ENCODE results near the gene ZNF554.

Gene ZNF554

DNA sequence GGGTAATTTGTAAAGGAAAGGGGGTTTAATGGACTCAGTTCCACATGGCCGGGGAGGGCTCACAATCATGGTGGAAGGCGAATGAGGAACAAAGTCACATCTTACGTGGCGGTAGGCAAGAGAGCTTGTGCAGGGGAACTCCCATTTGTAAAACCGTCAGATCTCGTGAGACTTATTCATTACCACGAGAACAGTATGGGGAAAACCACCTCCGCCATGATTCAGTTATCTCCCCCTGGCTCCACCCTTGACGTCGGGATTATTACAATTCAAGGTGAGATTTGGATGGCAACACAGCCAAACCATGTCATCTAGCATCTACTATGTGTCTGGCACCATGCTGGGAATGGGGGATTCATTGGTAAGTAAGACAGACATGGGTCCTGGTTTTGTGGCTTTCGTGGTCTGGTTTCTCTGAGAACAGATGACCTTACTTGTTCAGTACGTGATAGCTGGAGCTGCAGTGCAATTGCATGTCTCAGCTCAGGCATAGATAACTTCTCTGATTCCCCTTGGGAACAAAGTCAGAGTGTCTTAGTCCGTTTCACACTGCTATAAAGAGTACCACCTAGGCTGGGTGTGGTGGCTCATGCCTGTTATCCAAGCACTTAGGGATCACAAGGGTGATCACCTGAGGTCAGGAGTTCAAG is 8.3 kb downstream of the ZNF554 start:
- DNase-seq (ENCODE audit: low spot score): no peak

GRCh38 chr19:2834294-2834871 is 14.7 kb downstream of the ZNF554 start:
- DNase-seq (ENCODE audit: low spot score): no peak

- DNase-seq (ENCODE audit: low spot score): no peak
These were observed 17.8 kb downstream of the ZNF554 start for GRCh38 chr19:2837430-2837829.

DNA sequence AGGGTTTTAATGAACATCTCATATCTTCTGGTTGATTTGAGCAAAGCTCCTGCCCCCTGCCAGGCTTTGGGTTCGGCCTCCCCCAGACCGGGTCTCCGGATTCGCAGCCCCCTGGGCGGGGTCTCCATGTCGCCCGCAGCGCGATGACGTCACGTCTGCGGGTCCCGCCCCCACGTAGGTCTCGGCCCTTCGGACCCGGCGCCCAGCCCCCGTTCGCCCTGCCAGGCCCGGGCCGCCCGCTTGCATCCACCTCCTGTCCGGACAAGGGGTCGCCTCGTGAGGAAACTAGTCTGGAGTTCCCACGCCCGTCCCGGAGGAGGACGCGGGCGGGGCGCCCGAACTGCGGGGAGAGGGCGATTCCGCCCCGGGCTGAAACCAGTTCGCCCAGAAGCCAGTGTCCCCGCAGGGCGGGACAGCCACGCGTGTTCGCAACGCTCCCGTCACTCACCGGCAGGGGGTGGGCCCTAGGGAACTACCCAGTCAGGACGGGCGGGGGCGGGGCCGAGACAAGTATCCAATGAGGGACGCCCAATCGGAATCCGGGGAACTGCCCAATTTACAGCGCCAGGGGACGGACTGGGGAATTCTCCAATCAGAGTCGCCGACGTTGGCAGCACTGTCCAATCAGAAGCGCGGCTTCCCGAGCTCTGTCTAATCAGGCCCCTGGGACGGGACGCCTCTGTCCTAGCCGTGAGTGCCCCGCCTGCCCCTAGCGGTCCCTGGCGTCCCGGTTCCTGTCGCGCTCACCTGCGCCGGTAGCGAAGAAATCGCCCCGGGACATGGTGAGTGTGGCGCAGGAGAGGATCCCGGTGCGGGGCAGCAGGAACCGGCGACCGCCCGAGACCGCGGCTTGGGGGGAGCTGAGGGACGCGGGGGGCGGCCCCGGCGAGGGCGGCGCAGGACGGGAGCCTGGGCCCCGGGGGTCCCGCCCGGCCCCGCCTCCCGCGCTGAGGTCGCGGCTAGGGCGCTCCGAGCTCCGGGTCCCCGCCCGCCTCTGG is 21.4 kb downstream of the ZNF554 start, which contains the start of gene ZNF555:
Gene ZNF555, plus strand, starts transcription at position 682 of the 998 bp plus-strand sequence. Its CDS starts 98 bp downstream, at position 780.
- DNase-seq (ENCODE audit: low spot score): peak; percentile 99

- DNase-seq (ENCODE audit: low spot score): no peak
These were observed 22.3 kb downstream of the ZNF554 start for GRCh38 chr19:2841855-2842574.

GRCh38 chr19:2845107-2845506 is 25.4 kb downstream of the ZNF554 start:
- DNase-seq (ENCODE audit: low spot score): no peak

- no peak for DNase-seq (ENCODE audit: low spot score)
These were observed 26.7 kb downstream of the ZNF554 start for GRCh38 chr19:2846180-2846894.

DNA sequence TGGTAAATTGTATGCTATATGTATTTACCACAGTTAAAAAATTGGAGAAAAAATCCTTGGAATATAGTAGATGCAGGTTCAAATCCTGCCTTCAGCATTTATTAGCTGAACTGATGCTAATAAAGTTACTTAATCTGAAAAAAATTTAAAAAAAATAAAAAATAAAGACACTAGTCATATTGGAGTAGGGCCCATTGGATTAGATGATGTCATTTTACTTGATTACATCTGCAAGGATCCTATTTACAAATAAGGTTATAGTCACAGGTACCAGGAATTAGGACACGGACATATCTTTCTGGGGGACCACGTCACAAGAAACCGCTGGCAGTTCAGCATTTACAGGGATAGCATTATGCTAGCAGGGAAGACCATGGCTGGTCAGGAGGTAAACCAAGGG is 27.8 kb downstream of the ZNF554 start:
- DNase-seq (ENCODE audit: low spot score): no peak

GRCh38 chr19:2848616-2849015 is 28.9 kb downstream of the ZNF554 start:
- DNase-seq (ENCODE audit: low spot score): no peak

GRCh38 chr19:2850256-2850925 is 30.7 kb downstream of the ZNF554 start:
- DNase-seq (ENCODE audit: low spot score): no peak

DNA sequence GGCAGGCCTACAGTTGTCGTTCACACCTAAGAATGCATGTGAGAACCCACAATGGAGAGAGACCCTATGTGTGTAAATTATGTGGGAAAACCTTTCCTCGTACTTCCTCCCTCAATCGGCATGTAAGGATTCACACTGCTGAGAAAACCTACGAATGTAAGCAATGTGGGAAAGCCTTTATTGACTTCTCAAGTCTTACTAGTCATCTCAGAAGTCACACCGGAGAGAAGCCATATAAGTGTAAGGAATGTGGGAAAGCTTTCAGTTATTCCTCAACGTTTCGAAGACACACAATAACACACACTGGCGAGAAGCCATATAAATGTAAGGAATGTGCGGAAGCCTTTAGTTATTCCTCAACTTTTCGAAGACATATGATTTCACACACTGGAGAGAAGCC is 32.9 kb downstream of the ZNF554 start:
- DNase-seq (ENCODE audit: low spot score): no peak

DNA sequence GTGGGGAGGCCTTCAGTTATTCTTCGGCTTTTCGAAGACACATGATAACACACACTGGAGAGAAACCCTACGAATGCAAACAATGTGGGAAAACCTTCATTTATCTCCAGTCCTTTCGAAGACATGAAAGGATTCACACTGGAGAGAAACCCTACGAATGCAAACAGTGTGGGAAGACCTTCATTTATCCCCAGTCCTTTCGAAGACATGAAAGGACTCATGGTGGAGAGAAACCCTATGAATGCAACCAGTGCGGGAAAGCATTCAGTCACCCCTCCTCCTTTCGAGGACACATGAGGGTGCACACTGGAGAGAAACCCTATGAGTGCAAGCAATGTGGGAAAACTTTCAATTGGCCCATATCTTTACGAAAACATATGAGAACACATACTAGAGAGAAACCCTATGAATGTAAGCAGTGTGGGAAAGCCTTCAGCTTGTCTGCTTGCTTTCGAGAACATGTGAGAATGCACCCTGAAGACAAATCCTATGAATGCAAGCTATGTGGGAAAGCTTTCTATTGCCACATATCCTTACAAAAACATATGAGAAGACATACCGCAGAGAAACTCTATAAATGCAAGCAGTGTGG is 33.4 kb downstream of the ZNF554 start:
- DNase-seq (ENCODE audit: low spot score): no peak

DNA sequence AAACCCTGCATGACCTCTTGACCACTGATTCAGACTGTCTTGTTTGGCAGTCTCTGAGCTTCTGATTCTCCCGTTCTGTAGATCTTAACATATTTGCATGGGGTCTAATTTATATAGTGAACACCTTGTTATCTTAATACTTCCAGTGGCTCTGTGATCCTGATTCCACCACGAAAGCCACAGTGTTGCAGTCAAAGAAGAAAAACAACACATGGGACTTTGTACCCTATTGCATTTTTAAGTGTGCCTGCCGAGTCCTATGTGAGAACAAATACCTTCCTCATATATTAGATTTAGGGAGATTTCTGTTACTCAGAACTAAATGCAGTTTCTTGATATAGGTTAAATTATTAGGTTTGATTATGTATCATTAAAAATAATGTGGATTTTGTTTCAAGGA is 35.2 kb downstream of the ZNF554 start:
- DNase-seq (ENCODE audit: low spot score): no peak

DNA sequence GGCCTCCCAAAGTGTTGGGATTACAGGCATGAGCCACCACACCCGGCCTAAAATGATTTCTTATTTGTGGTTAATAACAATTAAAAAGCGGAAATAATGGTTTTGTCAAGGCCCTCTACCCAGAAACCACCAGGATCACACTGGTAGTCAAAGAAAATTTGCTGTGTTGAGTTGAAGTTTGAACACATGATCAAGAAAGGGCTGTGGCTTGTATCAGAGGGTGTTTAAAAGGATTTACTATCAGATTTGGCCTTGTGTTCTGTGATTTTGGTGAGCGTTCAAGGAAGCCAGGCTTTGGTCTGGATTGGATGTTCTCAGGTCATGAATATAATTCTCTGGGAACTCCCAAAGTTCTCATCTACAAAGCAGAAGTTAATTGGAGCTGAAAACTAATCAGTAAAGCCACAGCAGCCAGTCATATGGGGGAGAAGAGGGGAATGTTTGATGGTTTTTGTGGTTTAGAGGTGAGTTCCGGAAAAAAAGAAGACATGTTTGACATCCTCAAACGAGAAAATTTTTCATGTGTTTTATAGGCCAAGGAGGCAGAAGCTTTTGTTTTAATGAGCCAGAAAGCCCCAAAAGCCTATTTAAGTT is 36.9 kb downstream of the ZNF554 start:
- DNase-seq (ENCODE audit: low spot score): no peak

DNA sequence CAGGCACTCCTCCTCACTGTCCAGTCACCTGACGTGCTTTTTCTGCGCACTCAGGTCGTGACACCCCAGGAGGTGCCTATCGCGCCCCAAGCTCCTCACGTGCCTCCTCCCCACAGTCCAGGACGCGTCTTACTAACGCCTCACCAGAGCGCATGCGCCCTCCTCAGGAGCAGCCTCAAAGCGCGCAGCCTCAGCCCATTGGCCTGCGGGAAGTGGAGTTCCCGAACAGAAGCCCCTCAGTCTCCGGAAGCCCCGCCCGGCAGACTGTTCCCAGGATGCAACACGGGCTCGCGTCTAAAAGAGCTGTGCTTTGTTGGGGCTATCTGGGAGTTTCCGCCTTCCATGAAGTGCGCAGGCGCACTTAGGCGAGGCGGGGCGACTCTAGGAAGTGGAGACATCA is 39.2 kb downstream of the ZNF554 start:
- DNase-seq (ENCODE audit: low spot score): no peak

DNA sequence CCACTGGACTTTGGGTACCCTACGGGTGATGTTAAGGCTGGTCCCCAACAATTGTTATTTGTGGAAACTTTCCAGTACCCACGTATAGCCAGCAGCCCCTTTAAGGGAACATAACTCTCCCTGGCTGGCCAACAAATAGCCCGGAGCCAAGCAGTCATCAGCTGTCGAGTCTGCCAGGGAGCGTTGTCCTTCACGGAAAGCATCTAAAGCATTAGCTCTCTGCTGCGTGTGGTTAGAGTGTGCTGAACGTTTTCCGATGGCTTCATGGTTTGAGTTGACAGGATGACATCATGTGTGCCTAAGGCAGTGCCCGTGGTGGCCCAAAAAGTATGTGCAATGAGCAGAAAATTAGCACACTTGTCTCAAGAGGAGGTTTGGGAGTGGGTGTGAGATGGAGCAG is 44.1 kb downstream of the ZNF554 start:
- no peak for DNase-seq (ENCODE audit: low spot score)

DNA sequence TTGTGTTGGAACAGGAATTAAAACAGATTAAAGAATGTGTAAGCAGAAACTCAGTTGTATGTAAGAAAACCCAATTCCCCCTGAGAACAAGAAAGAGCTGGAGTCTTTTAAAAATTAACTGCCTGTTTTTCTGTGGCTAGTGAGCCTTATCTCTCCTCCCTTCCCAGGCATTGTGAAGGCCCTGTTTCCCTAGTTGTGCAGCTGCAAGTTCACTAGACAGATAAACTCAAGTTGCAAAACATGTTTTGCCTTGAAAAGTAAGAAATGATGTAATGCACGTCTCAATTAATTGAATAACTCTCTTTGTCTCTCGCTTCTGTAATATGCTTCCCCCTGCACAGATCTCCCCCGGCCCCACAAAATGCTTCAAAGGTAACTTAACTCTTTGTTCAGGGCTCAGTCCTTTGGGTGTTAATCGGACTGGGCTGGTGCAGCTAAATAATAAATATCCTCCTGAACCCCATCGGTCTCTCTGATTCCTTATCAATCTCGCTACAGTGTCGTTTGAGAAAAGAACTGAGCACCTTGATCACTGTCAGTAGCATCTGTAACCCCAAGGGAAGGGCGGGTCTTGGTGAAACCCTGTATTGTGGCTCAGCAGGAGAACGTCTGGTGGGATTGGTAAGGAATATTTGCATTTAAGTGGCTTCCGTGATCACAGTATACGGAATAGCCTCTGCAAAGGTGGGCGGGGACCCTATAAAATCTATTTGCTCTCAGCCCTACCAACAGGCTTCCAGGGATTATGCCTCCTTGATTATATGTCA is 45.8 kb downstream of the ZNF554 start:
- no peak for DNase-seq (ENCODE audit: low spot score)

GRCh38 chr19:2866495-2867024 is 46.9 kb downstream of the ZNF554 start:
- no peak for DNase-seq (ENCODE audit: low spot score)

All from kidney tubule cell (primary cell).